Fibroblast of the aortic adventitia (primary cell): ENCODE data around the gene ECE2. TPM values are rescaled to one million over a fixed set of nuclear protein-coding genes. Genes with fewer than 3 reads are reported as not detected.
A peak's percentile ranks its signal among the peaks of the same experiment; 100 is the strongest.
"Not testable (repeated sequence)": the region's sequence is repeated elsewhere in the genome, so short reads cannot be mapped to it uniquely, and the experiment has no call there.

Experiments
- DNase-seq: peaks from one replicate; pipeline ENCODE4 v3.0.0-alpha.2; 2010; ENCODE audit warnings: low read depth
- H3K4me3 ChIP-seq: 2 replicates; pipeline ENCODE4 v1.5.1; 2011; ENCODE audit warnings: low read depth, mild to moderate bottlenecking, control low read depth, low read length, moderate library complexity
- CTCF ChIP-seq: IDR thresholded peaks from 2 replicates; pipeline ENCODE4 v1.5.1; 2011; ENCODE audit warnings: mild to moderate bottlenecking, low read length, control low read depth, inconsistent platforms; ENCODE audit not compliant: insufficient read depth
- small RNA-seq: library from RNA; depleted of rRNA; stranded (forward); fragments of <200 nt; gene quantifications from one replicate; pipeline ENCODE3, GENCODE V24; 2012
- total RNA-seq: library from RNA; depleted of rRNA; stranded (reverse); fragments of >200 nt; gene quantifications from 2 replicates; pipeline ENCODE4 v1.2.3, GENCODE V29; 2012; ENCODE audit warnings: low replicate concordance

Gene ECE2
- total RNA-seq, 1 donor = not detected

- TF ChIP-seq CTCF = no peak
- DNase-seq = no peak
- H3K4me3 ChIP-seq = peak overlapping the region; percentile 77
Observed at GRCh38 chr3:184339001-184339400, 63.2 kb downstream of the ECE2 start.

- not testable (repeated sequence) for DNase-seq, H3K4me3 ChIP-seq
Observed at GRCh38 chr3:184339451-184340135, 63.8 kb downstream of the ECE2 start.

GRCh38 chr3:184341925-184342324, 66.1 kb downstream of the ECE2 start:
- no peak for DNase-seq
- no peak overlapping the region for H3K4me3 ChIP-seq
- TF ChIP-seq CTCF = no peak

Small RNA genes lying within 50 kb of the gene (small RNA-seq; reads per million reads assigned to genes)
- gene MIR1224 (not detected), gene SNORD66 (1,033 reads per million, percentile 99 among the genes with 10 or more reads in this experiment)

Other genes with a start within 250 kb of the ECE2 start
- gene HTR3D, start 244.3 kb upstream of the ECE2 start, total RNA-seq = not detected in 2 replicates
- not detected in 2 replicates for gene HTR3C, start 223.0 kb upstream of the ECE2 start, total RNA-seq
- not detected in 2 replicates for gene HTR3E, start 179.0 kb upstream of the ECE2 start, total RNA-seq
- gene EIF2B5, start 140.7 kb upstream of the ECE2 start, total RNA-seq = 18.4 and 28.1 TPM in 2 replicates
- 28.2 and 66.8 TPM in 2 replicates for gene DVL3, start 120.6 kb upstream of the ECE2 start, total RNA-seq
- 364 and 380 TPM in 2 replicates for gene AP2M1, start 101.2 kb upstream of the ECE2 start, total RNA-seq
- 32.4 and 49.4 TPM in 2 replicates for gene ABCF3, start 89.8 kb upstream of the ECE2 start, total RNA-seq
- 0.72 TPM in 1 of 2 replicates, not detected in the other for gene VWA5B2, start 46.4 kb upstream of the ECE2 start, total RNA-seq
- gene ALG3, start 27.1 kb upstream of the ECE2 start, total RNA-seq = 12.2 and 34.0 TPM in 2 replicates
- 1.6 and 2.5 TPM in 2 replicates for gene EEF1AKMT4, start 26.4 kb upstream of the ECE2 start, total RNA-seq
- gene CAMK2N2, start 14.5 kb upstream of the ECE2 start, total RNA-seq = 0.09 and 0.41 TPM in 2 replicates
- gene PSMD2, start 23.2 kb downstream of the ECE2 start, total RNA-seq = 129 and 333 TPM in 2 replicates
- 234 and 292 TPM in 2 replicates for gene EIF4G1, start 38.6 kb downstream of the ECE2 start, total RNA-seq
- gene FAM131A, start 61.6 kb downstream of the ECE2 start, total RNA-seq = 14.0 and 19.1 TPM in 2 replicates
- gene CLCN2, start 85.6 kb downstream of the ECE2 start, total RNA-seq = 5.9 and 6.2 TPM in 2 replicates
- 70.1 and 127 TPM in 2 replicates for gene POLR2H, start 85.7 kb downstream of the ECE2 start, total RNA-seq
- gene THPO, start 102.2 kb downstream of the ECE2 start, total RNA-seq = 0.49 TPM in 1 of 2 replicates, not detected in the other
- 0.36 and 4.6 TPM in 2 replicates for gene CHRD, start 104.0 kb downstream of the ECE2 start, total RNA-seq